ENCODE data around the gene USF1.
A peak's percentile ranks its signal among the peaks of the same experiment; 100 is the strongest.

Gene USF1, protein sequence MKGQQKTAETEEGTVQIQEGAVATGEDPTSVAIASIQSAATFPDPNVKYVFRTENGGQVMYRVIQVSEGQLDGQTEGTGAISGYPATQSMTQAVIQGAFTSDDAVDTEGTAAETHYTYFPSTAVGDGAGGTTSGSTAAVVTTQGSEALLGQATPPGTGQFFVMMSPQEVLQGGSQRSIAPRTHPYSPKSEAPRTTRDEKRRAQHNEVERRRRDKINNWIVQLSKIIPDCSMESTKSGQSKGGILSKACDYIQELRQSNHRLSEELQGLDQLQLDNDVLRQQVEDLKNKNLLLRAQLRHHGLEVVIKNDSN

DNA sequence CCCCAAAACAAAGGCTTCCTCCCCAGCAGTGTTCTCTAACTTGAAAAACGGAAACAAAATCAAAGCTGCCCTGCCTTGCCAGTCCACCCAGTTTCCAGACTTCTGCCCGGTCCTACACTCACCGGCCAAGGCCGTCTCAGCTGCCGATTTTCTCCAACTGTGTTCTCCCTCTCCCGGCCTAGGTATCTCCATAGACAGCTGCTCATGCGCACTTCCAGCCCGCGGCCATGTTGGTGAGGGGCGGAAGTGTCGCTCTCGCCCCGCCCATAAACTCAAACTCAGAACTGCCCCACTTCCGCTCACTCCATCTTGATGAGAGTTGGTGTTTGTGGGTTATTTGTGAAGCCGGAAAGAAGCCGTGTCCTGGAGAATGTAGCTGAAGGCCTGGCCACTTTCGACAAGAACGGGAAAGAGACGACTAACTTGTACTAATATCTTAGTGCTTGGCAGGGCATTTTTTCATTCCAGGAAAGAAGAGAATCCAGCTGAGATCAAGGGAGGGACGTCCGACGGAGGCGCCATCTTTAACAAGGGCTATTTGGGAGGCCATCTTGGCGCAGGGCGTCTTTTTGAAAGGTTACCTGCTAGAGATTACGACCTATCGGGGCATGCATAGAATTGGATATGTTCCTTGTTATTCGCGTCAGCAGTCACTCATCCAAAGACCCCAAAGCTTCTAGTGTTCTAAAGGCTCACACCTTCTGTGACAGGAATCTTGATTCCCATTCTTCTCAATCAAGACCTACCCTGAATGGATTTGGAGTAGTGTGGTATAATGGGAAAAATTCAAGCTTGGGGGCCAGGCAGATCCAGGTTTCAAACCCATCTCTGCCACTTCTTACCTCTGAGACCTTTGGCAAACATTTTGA, at the start of gene USF1:
TSS of gene USF1 (minus strand) at position 242 of the 869 bp plus-strand sequence. CDS start 2,702 bp downstream, outside the sequence.
- peak; percentile 87 for DNase-seq

DNA sequence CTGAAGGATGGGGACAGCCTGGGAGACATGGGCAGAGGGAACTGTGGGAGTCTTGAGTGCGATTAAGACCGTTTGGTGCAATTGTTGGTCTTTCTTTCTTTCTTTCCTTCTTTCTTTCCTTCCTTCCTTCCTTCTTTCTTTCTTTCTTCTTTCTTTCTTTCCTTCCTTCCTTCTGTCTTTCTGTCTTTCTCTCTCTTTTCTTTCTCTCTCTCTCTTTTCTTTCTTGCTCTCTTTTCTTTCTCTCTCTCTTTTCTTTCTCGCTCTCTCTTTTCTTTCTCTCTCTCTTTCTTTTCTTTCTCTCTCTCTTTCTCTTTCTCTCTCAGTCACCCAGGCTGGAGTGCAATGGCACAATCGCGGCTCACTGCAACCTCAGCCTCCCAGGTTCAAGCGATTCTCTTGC, 49.5 kb upstream of the USF1 start:
- DNase-seq, result no peak

GRCh38 chr1:161094481-161094880, 48.7 kb upstream of the USF1 start:
- no peak for DNase-seq

DNA sequence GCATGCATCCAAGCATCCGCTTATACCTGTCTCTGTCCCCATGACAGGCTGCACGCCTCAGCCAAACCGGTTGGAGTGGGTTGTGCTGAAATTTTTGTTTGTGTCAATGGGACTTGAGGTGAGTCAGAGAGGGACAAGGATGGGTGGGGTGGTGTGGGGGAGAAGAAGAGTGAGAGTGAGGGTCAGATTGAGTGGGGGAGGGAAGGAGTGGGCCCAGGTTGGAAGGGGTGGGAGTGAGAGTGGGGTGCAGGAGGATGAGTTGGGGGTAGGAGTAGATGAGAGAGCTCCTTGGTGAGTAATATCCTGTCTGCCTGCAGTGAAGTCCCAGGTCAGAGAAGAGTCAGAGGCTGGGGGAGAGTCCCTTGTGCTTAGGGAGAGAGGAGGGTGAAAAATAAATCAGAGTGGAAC, 46.8 kb upstream of the USF1 start:
- DNase-seq, result peak; percentile 54

DNA sequence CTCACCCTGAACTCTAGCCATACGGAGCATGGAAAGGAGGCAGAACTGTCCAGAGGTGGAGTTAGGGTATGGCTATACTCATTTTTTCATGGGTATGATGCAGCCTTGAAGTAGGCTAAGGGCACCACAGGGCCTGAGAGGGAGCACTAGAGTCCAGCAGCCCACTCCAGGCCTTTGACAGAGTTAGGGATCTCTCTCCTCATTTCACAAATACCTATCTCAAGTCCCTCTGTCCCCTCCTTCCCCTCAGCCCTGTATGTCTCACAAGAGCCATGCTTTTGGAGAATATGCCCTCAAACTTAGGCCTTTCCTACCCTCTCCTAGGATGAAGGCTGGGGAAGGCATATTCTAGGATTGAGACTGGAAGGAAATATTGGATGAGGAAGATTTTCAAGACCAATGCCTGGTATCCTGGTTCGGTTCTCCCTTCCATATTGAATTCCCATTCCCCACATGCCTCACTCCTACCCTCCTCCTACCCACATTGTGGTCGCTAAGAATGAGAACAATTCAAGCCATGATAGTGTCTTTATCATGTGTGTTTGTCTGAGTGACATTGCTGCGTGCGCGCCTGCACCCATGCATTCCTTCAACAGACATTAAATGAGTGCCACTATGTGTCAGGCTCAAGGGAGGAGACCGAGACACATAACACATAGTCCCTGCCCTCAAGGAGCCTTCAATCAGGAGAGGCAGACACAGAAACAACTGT, 46.2 kb upstream of the USF1 start:
- DNase-seq, result no peak

GRCh38 chr1:161091093-161091492, 45.3 kb upstream of the USF1 start:
- DNase-seq, result no peak

- DNase-seq, result no peak
Measured at GRCh38 chr1:161090617-161091016, 44.8 kb upstream of the USF1 start.

DNA sequence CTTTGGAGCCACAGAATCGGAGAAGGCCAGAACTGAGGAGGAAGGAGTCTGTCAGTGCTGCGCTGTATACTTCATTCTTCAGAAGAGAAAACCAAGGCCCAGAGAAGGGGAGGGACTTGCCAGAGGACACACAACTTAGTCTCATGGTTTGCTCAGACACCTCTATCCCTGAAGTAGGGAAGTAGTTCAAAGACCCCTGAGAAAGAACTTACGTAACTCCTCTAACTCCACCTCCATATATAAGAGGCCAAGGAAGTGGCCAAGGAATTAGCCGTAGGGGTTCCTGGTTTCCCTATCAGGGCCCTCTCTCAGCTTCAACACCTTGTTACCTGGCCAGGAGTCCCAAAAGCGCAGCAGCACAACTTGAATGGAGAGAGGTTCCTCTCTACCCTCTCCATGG, 44.2 kb upstream of the USF1 start:
- DNase-seq, result no peak

DNA sequence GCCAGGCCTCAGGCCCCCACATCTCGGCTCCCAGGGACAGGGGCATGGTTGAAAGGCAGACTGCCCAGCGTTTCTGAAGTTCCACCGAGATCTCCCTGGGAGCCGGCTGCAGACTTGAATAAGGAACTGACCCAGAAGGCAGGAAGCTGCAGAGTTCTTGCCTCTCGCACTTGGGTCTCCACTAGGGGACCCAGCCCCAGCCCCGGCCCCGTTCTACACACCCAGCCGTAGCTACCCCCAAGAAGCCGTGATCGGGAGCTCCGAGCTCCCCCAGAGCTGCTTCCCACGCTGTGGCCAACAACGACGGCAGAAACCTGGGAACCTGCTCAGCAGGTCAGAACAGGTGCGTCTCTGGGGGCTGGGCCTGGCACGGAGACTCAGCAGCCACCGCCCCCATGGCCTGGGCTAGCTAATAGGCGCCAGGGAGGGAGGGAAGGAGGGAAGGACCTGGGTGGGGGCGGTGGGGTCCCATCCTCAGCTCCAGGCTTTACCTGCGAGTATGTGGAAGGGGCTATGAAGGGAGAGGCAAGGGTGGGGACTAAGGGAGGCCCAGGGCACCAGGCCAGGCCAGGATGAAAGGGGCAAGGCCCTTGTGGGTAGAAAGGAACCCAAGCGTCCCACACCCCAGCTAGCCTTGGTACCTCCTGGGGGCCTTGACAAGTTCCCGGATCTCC, 43.6 kb upstream of the USF1 start, which contains the start of gene NECTIN4:
TSS of gene NECTIN4 (minus strand) at position 308 of the 674 bp plus-strand sequence. CDS start at position 46, 262 bp downstream.
- DNase-seq, result no peak

GRCh38 chr1:161088587-161089110, 42.9 kb upstream of the USF1 start:
- DNase-seq, result no peak

DNA sequence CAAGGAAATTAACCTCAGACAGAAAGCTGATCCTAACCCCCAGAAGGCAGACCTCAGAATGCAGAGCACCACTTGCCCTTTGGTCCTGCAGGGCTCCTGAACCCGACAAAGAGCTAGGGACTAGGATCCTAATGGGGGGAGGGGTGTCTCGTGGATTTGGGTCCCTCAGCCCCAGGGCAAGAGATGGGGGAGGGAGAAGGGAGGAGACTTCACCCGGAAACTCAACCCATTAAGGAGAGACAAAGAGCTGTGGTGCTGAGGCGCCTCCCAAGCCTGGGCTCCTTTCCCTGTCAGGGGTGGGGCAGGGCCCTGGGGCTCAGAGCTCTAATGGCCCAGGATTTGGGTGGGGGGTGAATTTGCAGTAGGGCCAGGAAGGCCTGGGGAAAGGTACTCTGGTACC, 40.7 kb upstream of the USF1 start:
- DNase-seq, result no peak

GRCh38 chr1:161085165-161085564, 39.4 kb upstream of the USF1 start:
- DNase-seq, result no peak

- DNase-seq, result no peak
Measured at GRCh38 chr1:161084597-161084988, 38.8 kb upstream of the USF1 start.

GRCh38 chr1:161083748-161084596, 38.2 kb upstream of the USF1 start:
- DNase-seq, result no peak

DNA sequence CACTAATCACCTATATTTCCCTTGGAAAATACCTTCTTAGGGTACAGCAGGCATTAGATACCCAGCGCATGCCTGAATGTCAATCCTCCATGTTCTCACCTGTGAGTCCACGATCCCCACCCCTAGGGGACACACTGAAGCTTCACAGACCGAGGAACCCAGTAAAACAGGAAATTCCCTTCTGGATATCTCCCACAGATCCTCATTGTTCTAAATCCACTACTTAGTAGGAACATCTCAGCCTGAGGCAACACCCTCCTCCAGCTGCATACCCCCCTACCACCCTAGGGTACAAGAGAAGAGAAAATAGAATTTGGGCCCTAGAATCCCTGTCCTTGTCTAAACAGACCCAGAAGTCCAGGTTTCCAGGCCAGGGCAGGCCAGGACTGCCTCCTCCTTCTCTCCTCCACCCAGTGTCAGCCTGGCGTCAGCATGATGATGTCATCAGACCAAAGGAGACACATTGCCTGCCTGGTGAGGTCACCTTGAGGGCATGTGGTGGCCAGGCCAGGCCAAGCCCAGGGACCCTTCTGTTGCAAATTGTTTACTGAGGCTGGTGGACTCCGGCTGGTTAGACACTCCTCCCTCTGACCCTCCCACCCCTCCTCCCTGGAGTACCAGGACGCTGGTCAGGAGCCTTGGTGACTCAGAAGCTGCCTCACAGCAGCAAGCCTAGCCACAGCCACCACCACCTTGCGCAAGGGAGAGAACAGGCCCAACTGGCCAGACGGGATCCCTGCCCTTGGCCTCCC, 37.4 kb upstream of the USF1 start:
- DNase-seq, result no peak

GRCh38 chr1:161082483-161082882, 36.7 kb upstream of the USF1 start:
- no peak for DNase-seq

GRCh38 chr1:161081519-161081918, 35.7 kb upstream of the USF1 start:
- DNase-seq, result no peak

- DNase-seq, result no peak
Measured at GRCh38 chr1:161080441-161081405, 34.9 kb upstream of the USF1 start.

DNA sequence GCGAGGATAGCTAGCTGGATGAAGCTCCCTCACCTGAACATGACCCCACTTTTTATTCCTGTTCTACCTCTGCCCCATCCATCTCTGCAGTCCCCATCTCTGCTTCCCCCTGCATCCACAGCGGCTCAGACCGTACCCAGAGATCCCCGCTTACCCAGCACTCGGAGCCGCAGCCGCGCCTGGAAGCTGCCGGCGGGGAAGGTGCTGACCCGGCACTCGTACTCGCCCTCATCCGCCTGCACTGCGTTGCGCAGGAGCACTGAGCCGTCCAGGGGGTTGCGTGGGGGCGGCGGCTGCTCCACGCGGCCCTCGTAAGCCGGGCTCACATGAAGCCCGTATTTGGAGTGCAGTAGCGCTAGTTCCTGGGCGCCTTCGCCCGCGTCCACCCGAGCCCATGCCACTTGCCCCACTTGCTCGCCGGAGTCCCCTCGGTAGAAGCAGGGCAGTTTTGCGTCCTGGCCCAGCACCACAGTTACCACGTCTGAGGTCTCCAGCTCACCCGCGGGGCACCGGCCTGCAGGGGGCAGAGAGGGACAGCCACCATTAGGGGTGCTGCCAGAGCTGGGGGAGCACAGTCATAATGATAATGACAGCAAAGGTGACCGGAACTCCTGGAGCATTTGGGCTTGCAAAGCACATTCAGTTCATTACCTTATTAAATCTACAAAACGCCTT, 33.8 kb upstream of the USF1 start:
- DNase-seq, result no peak
